Hematopoietic multipotent progenitor cell (in vitro differentiated cells): ENCODE measurements around the gene FOXA1. TPM values are rescaled to one million over a fixed set of nuclear protein-coding genes. Genes with fewer than 3 reads are reported as not detected.
A peak's percentile ranks its signal among the peaks of the same experiment; 100 is the strongest.

Experiments
- DNase-seq, 3 donors: peaks; one replicate each; pipeline ENCODE4 v3.0.0-alpha.2; 2011 to 2015; ENCODE audit warnings: low read depth in 2 of 3, low spot score in 2 of 3
- total RNA-seq: library from RNA; depleted of rRNA; stranded (reverse); fragments of >200 nt; gene quantifications from one replicate; pipeline ENCODE4 v1.2.3, GENCODE V29; 2012

Gene FOXA1
- 0.27 TPM for total RNA-seq

GRCh38 chr14:37594971-37595808 lies at the start of gene FOXA1, which contains the start of gene TTC6:
FOXA1 (minus strand) TSS chr14:37595249; CDS start chr14:37594972, 277 bp downstream.
TTC6 (plus strand) TSS chr14:37595629; CDS start chr14:37622065, 26,436 bp downstream.
- DNase-seq = peak in 1 of 3 donors; percentile 59

- no peak for DNase-seq
These were observed 48.7 kb upstream of the FOXA1 start for GRCh38 chr14:37643701-37644100.

- no peak for DNase-seq
These were observed 47.1 kb upstream of the FOXA1 start for GRCh38 chr14:37642125-37642524.

DNA sequence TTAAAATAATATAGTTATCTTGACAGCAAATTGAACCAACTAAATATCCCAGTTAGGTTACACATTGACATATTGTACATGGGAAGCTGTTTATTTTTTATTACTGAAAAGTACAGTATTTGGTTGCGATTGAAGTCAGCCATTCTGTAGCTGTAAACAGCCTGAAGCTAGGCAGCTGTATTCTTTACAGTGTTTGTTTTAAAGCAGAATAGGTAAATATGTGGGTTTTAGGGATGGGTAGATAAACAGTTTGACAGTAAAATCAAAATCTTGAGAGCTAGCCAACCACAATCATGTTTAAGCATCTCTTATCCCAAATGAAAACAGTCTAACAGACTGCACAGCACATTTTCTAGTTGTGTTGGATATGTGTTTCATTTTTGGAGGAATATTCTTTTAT lies 46.1 kb upstream of the FOXA1 start:
- no peak for DNase-seq

DNA sequence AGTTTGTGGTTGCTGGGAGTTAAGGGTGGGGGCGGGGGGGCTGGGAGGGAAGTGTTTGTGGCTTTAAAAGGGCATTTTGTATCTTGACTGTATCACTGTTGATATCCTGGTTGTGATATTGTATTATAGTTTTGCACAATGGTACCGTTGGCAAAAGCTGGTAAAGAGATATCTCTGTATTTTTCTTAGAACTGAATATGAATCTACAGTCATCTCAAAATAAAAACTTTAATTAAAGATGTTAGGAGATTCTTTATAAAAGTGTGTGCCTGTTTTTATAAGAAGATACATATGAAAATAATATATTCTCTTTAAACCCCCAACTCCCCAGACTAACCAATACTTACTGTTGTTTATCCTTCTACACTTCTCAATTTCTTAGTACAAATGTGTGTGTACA lies 43.5 kb upstream of the FOXA1 start:
- no peak for DNase-seq

- no peak for DNase-seq
These were observed 42.3 kb upstream of the FOXA1 start for GRCh38 chr14:37637341-37637740.

DNA sequence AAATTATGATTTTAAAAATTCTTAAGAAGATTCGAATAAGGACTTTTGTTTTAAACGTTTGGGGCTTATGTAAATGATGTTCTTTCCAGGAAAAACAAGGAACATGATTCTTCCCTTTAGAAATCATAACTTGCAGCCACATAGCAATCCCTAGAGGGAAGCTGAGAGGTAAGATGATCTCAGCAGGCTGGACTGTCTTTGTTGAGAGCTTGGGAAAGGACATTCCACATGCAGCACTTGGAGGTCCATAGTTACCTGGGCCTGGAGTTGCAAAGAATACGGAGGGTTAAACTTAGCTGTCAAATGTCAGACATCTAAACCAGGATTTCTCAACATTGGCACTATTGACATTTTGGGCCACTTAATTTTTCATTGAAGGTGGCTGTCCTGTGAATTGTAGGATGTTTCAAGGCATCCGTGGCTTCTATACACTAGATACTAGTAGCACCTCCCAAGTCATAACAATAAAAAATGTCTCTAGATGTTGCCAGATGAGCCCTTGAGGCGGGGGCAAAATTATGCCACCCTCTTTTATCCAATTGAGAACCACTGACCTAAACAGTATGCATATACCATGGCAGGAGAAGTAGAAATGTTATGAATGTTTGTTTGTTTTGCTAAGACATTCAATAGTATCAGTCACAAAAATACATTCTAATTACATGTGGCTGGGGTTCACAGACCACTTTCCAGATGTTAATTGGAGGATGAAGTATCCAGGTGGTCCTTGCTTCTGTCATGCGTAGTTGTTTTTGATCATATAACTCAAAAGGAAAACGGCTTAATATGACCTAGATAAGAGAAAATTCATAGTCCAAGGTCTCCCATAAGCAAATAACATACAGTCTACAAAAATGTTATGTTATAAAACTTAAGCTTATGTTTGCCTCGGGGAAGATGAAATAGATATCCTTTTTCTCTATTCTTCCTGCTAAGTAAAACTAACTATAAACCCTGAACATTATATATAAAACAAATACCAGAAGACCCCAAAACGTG lies 30.8 kb upstream of the FOXA1 start:
- DNase-seq = no peak

GRCh38 chr14:37623971-37624370 lies 28.9 kb upstream of the FOXA1 start:
- no peak for DNase-seq

DNA sequence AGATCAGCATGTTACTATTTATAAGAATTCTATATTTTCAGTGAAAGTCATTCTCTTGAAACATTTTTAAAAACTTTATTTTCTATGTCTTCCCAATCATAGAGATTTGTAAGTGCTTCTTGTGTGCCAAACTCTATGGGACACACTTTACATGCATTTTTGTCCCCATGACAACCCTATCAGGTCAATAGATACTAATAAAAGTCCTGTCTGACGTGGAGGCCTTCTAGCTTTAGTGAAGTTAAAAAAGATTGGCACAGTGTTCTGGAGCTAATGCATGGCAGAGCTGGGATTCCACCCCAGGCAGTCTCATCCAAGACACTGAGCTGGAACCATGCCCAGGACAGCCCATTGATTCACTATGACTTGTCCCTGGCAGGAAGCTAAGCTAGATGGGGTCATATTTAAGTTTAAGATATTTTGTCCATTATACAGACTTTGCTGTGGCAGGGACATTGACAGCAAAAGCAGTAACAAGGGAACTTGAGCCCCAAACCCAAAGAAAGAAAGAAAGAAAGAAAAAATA lies 28.4 kb upstream of the FOXA1 start:
- DNase-seq = no peak

GRCh38 chr14:37622231-37622923 lies 27.3 kb upstream of the FOXA1 start:
- DNase-seq = no peak

- DNase-seq = no peak
These were observed 25.8 kb upstream of the FOXA1 start for GRCh38 chr14:37620856-37621255.

DNA sequence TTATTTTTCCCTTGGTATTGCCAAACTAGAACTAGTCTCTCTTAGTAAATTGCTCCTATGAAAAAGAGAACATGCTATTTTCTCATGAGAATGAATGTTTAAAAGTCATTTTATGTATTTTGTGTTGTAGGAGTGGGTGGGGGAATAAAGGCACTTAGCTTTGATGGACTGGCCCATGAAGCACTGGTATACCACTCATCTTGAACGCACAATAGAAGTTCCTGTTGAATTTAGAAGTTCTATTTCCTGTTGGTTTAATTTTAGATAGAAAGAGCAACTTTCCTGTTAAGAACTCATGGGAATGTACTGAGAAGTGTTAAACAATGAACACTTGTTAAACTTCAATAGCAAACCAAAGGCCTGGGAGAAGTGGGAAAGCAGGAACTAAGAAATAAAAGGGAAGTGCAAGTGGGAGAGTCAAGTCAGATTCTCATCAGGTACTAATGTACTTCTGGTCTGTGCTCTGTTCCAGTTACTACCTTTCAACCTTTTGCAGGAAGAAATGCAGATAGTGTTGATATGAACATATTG lies 23.5 kb upstream of the FOXA1 start:
- DNase-seq = no peak

- DNase-seq = no peak
These were observed 22.9 kb upstream of the FOXA1 start for GRCh38 chr14:37617864-37618365.

GRCh38 chr14:37616853-37617252 lies 21.8 kb upstream of the FOXA1 start:
- DNase-seq = no peak

DNA sequence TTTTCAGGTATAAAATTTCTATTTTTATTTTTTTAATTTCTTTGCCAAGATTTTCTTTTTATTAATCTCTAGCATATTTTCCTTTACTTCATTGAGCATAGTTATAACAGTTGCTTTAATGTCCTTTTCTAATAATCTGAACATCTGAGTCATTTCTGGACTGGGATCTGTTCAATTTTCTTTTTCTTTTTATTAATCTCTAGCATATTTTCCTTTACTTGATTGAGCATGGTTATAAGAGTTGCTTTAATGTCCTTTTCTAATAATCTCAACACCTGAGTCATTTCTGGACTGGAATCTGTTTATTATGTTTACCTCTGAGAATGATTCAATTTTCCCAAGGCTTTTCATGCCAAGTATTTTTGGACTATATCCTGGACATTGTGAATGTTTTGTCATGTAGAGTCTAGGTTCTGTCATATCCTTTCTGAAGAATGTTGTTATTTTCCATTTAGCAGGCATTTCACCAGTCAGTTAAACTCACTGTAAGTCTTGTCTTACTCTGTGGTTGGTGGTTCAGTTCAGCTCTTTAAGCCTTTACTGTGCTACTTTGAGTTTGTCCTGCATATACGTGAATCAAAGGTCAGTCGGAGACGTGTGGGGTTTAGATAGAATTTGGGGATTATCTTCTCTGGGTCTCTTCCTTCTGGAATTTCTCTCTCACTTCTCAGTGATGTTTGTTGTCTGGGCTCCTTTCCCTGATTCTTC lies 20.7 kb upstream of the FOXA1 start:
- DNase-seq = no peak

GRCh38 chr14:37610945-37611523 lies 16.0 kb upstream of the FOXA1 start:
- no peak for DNase-seq

DNA sequence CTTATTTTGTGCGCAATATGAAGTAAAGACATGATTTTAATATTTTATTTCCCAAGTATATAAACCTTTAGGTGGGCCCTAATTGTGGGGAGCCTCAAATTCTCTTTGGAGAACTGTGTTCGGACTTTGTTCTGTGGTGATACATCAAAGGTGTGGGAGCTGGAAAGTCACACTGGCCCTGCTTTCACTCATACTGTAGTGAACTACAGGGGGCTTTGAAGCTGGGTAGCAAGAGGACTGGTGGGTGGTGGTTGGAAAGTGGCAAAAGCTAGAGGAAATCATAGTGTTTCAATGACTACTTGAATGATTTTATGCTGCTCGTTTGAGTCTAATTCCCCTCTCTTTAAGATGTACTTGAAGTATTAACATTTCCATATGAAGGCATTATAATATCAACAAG lies 13.6 kb upstream of the FOXA1 start:
- no peak for DNase-seq

- no peak for DNase-seq
These were observed 11.6 kb upstream of the FOXA1 start for GRCh38 chr14:37606678-37607077.

GRCh38 chr14:37603688-37604251 lies 8.7 kb upstream of the FOXA1 start:
- no peak for DNase-seq
